PC-3 (cell line): ENCODE results near the gene PCBP1.

Experiments
- EZH2 ChIP-seq: fragments of 300-600 bp; sonication (generic); IDR thresholded peaks from one replicate; pipeline ENCODE4 v1.6.1; 2017; ENCODE audit warnings: antibody characterized with exemption, mild to moderate bottlenecking, low read length; ENCODE audit not compliant: unreplicated experiment
- TF ChIP-seq, protein P1 (sequence below): fragments of 300-600 bp; sonication (generic); conservative IDR thresholded peaks from 2 replicates; pipeline ENCODE4 v1.5.1; 2017; ENCODE audit warnings: antibody characterized with exemption, low read depth, mild to moderate bottlenecking, low read length

DNA sequence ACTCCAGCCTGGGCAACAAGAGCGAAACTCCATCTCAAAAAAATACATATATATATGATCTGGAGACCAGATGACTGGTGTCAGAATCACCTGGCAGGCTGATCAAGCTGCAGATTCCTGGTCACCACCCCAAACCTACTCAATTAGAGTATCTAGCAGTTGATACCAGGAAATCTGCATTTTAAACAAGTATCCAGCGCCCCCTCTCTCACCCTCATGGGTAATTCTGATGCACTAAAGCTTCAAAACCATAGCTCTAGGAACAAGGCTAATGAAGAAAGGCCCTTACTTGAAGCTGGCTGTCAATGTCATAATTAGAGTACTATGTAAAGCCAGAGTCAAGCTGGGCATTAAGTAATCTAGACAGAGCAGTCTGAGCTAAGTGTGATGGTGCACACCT, 25.0 kb upstream of the PCBP1 start:
- TF ChIP-seq, protein P1, sequence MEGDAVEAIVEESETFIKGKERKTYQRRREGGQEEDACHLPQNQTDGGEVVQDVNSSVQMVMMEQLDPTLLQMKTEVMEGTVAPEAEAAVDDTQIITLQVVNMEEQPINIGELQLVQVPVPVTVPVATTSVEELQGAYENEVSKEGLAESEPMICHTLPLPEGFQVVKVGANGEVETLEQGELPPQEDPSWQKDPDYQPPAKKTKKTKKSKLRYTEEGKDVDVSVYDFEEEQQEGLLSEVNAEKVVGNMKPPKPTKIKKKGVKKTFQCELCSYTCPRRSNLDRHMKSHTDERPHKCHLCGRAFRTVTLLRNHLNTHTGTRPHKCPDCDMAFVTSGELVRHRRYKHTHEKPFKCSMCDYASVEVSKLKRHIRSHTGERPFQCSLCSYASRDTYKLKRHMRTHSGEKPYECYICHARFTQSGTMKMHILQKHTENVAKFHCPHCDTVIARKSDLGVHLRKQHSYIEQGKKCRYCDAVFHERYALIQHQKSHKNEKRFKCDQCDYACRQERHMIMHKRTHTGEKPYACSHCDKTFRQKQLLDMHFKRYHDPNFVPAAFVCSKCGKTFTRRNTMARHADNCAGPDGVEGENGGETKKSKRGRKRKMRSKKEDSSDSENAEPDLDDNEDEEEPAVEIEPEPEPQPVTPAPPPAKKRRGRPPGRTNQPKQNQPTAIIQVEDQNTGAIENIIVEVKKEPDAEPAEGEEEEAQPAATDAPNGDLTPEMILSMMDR: peak; percentile 22; the same call in 1 of the 2 replicates
- no peak for TF ChIP-seq EZH2
